Uterus (tissue), 4 donors: ENCODE data around the gene ATP8A2. TPM values are rescaled to one million over a fixed set of nuclear protein-coding genes. Genes with fewer than 3 reads are reported as not detected.

Experiments
- DNase-seq, 2 donors: peaks; one replicate each; pipeline ENCODE4 v3.0.0-alpha.2; 2019 to 2020
- H3K27ac ChIP-seq, 2 donors: fragments of 200-600 bp; sonication (generic); 1 replicate in 1 of 2; 2 replicates in 1 of 2; pipeline ENCODE4 v1.5.1; 2016 to 2018
- H3K27me3 ChIP-seq, 2 donors: fragments of 200-600 bp; sonication (generic); one replicate each; pipeline ENCODE4 v1.5.1; 2018 to 2019; ENCODE audit warnings: control low read depth in 1 of 2
- H3K36me3 ChIP-seq, 2 donors: fragments of 200-600 bp; sonication (generic); one replicate each; pipeline ENCODE4 v1.5.1; 2019; ENCODE audit warnings: control low read depth in 1 of 2
- H3K4me1 ChIP-seq, 2 donors: fragments of 200-600 bp; sonication (generic); one replicate each; pipeline ENCODE4 v1.5.1; 2018 to 2019; ENCODE audit warnings: control low read depth in 1 of 2
- H3K4me3 ChIP-seq, 2 donors: fragments of 200-600 bp; sonication (generic); 1 replicate in 1 of 2; 2 replicates in 1 of 2; pipeline ENCODE4 v1.5.1; 2018 to 2019; ENCODE audit warnings: mild to moderate bottlenecking in 1 of 2
- H3K9me3 ChIP-seq, 2 donors: fragments of 200-600 bp; sonication (generic); one replicate each; pipeline ENCODE4 v1.5.1; 2019; ENCODE audit warnings: control low read depth in 1 of 2
- POLR2A ChIP-seq, 2 donors: fragments of 450-650 bp; IDR thresholded peaks; one replicate each; pipeline ENCODE4 v1.6.1; 2016; ENCODE audit warnings: antibody characterized with exemption in 2 of 2, mild to moderate bottlenecking in 1 of 2, moderate library complexity in 1 of 2
- intact Hi-C: fragments of 100-400 bp; cut with DNase I; formaldehyde crosslinking; loops from one replicate; pipeline ENCODE4 v1.15.1; 2023; ENCODE audit warnings: low total_unique reads
- total RNA-seq, 4 donors: library from RNA; depleted of rRNA in 3 of 4; stranded (reverse); fragments of >200 nt in 3 of 4; gene quantifications; one replicate each; pipeline versions ENCODE4 v1.1.0 to v1.2.4, GENCODE V29; 2014 to 2023
- TF ChIP-seq, protein P1 (sequence below), 4 experiments: fragments of 200-600 bp in 2 of 4; fragments of 450-650 bp in 2 of 4; sonication (generic) in 2 of 4; IDR thresholded peaks; one replicate each; pipeline ENCODE4 v1.5.1; 2016 to 2019; ENCODE audit warnings: antibody characterized with exemption in 4 of 4, mild to moderate bottlenecking in 2 of 4, moderate library complexity in 1 of 4
- donor health status: DM: yes; HTN: yes; CAD: no.

ATP8A2 gene
- total RNA-seq, 4 donors from 2014 or later: 0.64 to 21.4 TPM; not detected in 2

DNA sequence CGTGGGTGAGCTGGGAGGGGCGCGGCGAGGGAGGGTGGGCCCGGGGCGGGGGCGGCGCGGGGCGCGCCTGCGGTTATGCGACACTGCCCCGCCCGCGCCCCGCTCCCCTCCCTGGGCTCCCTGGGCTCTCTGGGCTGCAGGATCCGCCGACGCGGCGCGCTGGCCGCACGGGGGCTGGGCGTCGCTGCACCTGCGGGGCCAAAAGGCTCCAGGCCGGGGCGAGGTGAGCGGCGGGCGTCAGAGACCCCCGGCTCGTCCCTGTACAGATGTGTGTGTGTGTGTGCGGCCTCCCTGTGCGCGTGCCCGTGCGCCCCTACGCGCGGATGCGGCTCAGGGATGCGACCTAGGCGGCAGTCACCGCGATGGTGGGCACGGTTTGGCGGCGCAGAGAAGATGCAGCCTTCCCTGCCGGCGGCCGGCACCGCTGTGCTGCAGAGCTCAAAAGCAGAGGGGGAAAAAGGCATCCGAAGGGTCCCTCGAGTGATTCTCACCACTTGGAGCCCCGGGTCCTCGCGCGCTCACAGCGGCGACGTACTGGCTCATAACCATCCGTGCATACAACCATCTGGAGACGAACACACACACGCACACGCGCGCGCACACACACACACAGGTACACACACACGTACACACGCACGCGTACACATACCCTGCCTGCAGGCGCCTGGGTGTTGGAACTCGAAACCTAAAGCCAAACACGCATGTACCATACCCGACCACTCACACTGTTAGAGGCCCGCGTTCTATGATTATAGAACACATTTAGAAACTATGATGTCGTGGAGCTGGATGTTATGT, 709 bp downstream of the ATP8A2 start:
- Histone ChIP-seq H3K4me3 (no peak overlapping the region), H3K27ac (no peak overlapping the region), H3K27me3 (peaks cover 0 to 4% of the 10 kb centered on the region in 2 donors), H3K36me3 (no peaks in the 10 kb centered on the region), H3K9me3 (no peaks in the 10 kb centered on the region), H3K4me1 (peaks cover 0 to 9% of the 10 kb centered on the region in 2 donors)
- no peak for DNase-seq
- intact Hi-C loops: no loop called here
- TF ChIP-seq, protein P1, sequence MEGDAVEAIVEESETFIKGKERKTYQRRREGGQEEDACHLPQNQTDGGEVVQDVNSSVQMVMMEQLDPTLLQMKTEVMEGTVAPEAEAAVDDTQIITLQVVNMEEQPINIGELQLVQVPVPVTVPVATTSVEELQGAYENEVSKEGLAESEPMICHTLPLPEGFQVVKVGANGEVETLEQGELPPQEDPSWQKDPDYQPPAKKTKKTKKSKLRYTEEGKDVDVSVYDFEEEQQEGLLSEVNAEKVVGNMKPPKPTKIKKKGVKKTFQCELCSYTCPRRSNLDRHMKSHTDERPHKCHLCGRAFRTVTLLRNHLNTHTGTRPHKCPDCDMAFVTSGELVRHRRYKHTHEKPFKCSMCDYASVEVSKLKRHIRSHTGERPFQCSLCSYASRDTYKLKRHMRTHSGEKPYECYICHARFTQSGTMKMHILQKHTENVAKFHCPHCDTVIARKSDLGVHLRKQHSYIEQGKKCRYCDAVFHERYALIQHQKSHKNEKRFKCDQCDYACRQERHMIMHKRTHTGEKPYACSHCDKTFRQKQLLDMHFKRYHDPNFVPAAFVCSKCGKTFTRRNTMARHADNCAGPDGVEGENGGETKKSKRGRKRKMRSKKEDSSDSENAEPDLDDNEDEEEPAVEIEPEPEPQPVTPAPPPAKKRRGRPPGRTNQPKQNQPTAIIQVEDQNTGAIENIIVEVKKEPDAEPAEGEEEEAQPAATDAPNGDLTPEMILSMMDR (IDR thresholded peaks at IDR 0.05): no peak
- no peak for TF ChIP-seq POLR2A (IDR thresholded peaks at IDR 0.05)

DNA sequence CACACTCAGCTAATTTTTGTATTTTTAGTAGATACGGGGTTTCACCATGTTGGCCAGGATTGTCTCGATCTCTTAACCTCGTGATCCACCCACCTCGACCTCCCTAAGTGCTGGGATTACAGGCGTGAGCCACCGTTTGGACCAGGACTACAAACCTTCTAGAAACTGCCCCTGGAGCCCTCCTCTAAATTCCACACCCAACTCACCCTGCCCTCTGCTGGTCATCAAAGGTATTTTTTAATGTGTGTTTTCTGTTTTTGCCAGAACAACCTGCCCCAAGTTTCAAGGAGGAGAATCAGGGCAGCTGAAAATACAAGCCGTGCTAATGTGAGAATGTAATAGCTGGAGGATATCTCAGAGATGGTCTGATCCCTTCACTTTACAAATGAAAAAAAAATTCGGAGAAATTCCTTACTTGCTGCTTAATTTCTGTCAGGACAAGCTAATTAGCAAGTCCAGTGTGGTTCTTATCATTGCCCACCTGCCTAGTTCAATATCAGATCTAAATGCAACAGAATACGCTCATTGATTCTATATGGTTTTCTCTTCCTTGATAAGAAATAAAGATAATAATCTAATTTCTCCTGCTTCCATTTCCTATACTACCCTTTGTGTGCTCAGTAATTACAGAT, 4.1 kb downstream of the ATP8A2 start:
- TF ChIP-seq POLR2A (IDR thresholded peaks at IDR 0.05): no peak
- TF ChIP-seq, protein P1 (IDR thresholded peaks at IDR 0.05): peak in 3 of 4 experiments; percentile 13 to 24 (median 16)
- H3K27ac ChIP-seq: no peak overlapping the region
- no peak overlapping the region for H3K4me3 ChIP-seq
- H3K9me3 ChIP-seq: no peaks in the 10 kb centered on the region
- DNase-seq: no peak
- peaks cover 0 to 6% of the 10 kb centered on the region in 2 donors for H3K27me3 ChIP-seq
- peaks cover 0 to 9% of the 10 kb centered on the region in 2 donors for H3K4me1 ChIP-seq
- intact Hi-C loops: no loop called here
- no peaks in the 10 kb centered on the region for H3K36me3 ChIP-seq

DNA sequence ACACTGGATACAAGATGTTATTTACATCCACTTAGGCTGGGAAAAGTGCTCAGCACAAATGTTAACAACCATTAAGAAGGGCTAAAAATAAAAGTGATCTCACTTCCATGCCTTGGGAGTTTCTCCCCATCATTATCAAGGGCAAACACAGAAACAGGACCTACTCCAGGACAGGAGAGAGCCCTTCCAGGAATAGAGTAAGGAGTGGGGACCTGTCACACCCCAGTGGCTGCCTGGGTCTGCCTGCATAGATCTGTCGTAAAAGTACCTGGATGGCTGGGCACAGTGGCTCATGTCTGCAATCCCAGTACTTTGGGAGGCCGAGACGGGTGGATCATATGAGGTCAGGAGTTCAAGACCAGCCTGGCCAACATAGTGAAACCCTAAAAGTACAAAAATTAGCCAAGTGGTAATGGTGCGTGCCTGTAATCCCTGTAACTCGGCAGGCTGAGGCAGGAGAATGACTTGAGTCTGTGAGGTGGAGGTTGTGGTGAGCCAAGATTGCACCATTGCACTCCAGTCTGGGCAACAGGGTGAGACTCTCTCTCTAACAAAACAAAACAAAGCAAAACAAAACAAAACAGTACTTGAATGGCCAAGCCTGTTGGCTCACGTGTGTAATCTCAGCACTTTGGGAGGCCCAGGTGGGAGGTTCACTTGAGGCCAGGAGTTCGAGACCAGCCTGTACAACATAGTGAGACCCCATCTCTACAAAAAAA, 5.6 kb downstream of the ATP8A2 start:
- H3K9me3 ChIP-seq: no peaks in the 10 kb centered on the region
- DNase-seq: no peak
- no peak overlapping the region for H3K27ac ChIP-seq
- H3K27me3 ChIP-seq: peaks cover 0 to 6% of the 10 kb centered on the region in 2 donors
- H3K4me1 ChIP-seq: peaks cover 0 to under 1% of the 10 kb centered on the region in 2 donors
- no peak for TF ChIP-seq POLR2A (IDR thresholded peaks at IDR 0.05)
- TF ChIP-seq, protein P1 (IDR thresholded peaks at IDR 0.05): no peak
- H3K4me3 ChIP-seq: no peak overlapping the region
- intact Hi-C loops: no loop called here
- H3K36me3 ChIP-seq: no peaks in the 10 kb centered on the region

DNA sequence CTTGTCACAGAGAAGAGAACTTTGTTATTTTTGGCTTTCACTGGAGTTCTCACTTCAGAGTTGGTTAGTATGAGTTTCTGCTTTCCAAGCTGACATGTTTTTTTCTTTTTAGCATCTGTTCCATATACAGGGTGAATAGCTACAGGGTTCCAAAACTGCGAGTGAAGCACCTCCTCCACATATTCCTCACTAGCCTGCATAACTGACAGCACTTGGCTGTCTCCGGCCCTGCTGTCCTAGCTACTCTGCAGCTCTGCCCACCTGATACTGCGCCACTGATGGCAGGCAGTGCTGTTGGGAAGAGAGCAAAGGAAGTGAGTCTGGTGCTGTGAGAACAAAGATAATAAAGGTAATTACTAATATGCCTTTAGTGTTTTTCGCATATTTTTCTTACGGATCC, 6.8 kb downstream of the ATP8A2 start:
- intact Hi-C loops: no loop called here
- no peaks in the 10 kb centered on the region for H3K9me3 ChIP-seq
- H3K36me3 ChIP-seq: no peaks in the 10 kb centered on the region
- no peak for DNase-seq
- H3K4me1 ChIP-seq: no peaks in the 10 kb centered on the region
- TF ChIP-seq, protein P1 (IDR thresholded peaks at IDR 0.05): no peak
- TF ChIP-seq POLR2A (IDR thresholded peaks at IDR 0.05): no peak
- H3K4me3 ChIP-seq: no peak overlapping the region
- peaks cover 0 to 2% of the 10 kb centered on the region in 2 donors for H3K27me3 ChIP-seq
- H3K27ac ChIP-seq: no peak overlapping the region
